ENCODE data around the gene ASIC5.

ASIC5 gene

DNA sequence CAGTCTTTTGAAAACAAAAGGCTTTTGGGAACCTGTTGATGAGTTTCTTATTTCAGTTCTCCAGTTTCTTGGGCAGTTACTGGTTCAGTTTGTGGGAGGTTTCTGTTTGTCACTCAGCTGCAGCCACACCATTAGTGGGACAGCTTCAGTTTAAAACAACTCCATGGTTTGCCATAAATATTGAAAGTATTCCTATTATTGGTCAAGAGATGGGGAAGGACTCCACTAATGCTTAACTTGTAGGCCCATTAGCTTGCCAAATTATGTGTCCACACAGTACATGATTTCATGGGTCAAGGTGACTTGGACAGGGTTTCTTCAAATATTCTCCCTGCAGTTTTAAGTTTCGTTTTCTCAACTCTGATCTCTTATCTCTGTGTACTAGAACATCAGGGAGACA is 15.5 kb upstream of the ASIC5 start:
- DNase-seq (ENCODE audit: low read depth): no peak

- no peak for DNase-seq (ENCODE audit: low read depth)
These were observed 13.7 kb upstream of the ASIC5 start for GRCh38 chr4:155879767-155880166.

- no peak for DNase-seq (ENCODE audit: low read depth)
These were observed 12.5 kb upstream of the ASIC5 start for GRCh38 chr4:155878611-155879010.

GRCh38 chr4:155877971-155878370 is 11.9 kb upstream of the ASIC5 start:
- DNase-seq (ENCODE audit: low read depth): no peak

DNA sequence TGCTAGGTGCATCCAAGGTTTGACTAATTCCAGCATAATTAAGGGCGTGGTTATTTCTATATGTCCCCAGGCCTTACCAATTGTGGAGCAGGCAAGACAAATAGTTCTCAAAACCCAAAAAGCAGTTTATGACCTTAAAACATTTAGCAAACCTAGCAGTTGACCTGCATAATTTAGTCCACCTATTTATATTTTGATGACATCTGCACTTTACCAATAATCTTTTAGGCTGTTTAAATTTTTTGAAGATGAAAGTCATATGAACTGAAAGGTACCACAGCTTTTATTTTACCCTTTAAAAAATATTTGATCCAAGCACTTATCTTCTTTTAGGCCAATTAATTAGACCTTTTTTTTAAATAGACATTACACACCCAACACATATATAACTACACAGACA is 9.8 kb upstream of the ASIC5 start:
- no peak for DNase-seq (ENCODE audit: low read depth)

DNA sequence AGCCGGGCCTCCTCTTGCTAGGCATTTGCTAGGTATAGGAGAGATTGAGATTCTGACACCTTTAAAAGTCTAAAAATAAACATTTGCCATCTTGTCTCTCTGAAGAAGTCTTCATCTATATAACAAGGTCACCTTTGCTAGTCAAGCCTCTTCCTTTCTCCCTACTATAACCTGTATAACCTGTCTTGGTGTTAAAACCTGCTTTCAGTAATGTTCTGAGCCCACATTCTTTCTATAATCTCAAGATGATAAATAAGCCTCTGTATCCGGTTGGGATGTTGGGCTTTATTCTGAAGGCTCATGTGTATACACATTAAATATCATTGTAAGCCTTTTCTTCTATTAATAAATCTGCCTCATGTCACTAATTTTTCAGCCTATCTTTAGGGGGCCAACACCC is 10.2 kb downstream of the ASIC5 start:
- DNase-seq (ENCODE audit: low read depth): no peak

DNA sequence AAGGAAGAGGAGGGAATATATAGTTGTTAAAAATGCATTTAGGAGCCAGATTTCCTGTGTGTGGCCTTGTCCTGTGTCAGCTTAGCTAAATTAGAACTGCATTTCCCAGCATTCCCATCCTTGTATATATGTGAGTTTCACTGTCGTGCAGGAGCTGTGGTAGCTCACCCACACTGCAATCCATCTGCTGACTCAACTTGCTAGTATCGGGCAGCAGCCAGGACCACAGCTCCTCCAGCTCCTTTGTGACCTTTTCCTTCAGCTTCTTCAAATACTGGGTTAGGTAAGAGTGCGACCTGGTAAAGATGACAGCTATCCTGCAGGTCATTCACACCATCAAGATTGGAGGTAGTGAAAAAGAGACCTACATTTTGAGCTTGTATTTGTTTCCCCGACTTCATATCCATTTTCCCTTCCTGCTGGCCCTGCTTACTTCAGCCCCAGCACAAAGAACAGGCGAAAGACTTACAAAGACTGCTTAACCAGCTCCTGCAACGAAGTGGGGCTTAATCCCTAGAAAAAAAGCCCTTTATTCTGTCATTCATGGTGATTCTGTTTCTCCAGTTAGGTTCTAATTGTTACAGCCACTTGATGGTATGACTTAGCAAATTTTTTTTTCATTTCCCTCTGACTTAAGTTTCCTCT is 11.4 kb downstream of the ASIC5 start:
- no peak for DNase-seq (ENCODE audit: low read depth)

DNA sequence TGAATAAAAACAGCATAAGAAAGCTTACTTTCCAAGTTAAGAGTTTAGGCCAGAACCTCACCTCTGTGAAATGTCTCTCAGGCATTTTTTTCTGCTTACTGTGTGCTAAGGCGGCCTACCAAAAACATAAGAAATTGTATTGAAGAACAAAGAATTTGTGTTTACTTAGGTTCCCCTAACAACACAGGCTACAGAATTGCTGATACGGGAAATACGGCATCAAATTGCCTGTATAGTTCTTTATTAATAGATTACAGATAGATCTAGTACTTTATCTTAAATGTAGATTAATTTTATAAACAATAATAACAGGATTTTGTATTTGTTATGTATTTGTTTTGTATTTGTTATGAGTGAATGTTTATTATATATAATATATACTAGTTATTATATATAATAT is 12.9 kb downstream of the ASIC5 start:
- DNase-seq (ENCODE audit: low read depth): no peak

GRCh38 chr4:155849042-155849441 is 17.0 kb downstream of the ASIC5 start:
- no peak for DNase-seq (ENCODE audit: low read depth)

GRCh38 chr4:155846929-155847328 is 19.1 kb downstream of the ASIC5 start:
- no peak for DNase-seq (ENCODE audit: low read depth)

- DNase-seq (ENCODE audit: low read depth): no peak
These were observed 24.0 kb downstream of the ASIC5 start for GRCh38 chr4:155842080-155842479.

DNA sequence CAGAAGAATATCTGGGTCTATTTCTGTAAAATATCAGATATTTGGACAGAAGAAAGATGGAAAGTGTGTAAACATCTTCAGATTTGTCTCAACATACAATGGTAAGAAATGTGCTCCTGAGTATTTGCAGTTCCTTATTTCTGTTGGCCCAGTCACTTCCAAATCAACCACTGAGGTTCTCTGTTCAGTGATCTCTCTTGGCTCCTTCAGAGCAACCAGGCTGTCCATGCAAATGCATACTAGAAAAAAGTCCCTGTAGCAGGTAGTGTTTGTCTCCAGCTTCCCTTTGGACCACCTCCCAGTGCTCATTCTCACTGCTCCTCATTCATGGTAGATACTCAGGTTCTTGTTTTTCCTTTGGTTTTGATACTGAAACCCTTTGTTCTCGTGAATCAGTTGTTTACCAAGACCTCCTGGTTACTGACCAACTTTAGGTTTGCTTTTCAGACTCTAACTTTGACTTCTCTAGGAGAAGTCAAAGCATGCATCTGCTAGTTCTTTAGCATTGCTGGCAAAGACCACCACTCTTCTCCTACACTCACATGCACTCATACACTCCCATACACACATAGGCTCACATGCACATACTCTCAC is 28.8 kb downstream of the ASIC5 start:
- no peak for DNase-seq (ENCODE audit: low read depth)

DNA sequence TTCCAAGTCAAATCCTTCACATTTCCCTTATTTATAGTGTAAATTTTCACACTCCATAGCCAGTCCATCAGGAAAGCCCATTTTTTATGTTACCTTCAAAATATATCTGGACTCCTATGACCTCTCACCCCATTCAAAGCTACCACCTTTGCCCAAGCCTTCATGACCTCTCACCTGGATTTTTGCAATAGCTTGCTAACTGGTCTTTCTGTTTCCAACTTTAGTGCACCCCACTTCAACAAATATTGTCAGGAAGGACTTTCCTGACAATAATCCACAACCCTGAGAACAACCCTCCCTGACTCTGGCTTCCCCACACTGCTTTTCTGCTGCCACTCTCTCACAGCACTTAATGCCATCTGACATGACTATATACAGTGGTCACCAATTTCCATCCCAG is 33.4 kb downstream of the ASIC5 start:
- no peak for DNase-seq (ENCODE audit: low read depth)

- no peak for DNase-seq (ENCODE audit: low read depth)
These were observed 37.4 kb downstream of the ASIC5 start for GRCh38 chr4:155828628-155829027.

GRCh38 chr4:155822572-155822971 is 43.5 kb downstream of the ASIC5 start:
- no peak for DNase-seq (ENCODE audit: low read depth)

DNA sequence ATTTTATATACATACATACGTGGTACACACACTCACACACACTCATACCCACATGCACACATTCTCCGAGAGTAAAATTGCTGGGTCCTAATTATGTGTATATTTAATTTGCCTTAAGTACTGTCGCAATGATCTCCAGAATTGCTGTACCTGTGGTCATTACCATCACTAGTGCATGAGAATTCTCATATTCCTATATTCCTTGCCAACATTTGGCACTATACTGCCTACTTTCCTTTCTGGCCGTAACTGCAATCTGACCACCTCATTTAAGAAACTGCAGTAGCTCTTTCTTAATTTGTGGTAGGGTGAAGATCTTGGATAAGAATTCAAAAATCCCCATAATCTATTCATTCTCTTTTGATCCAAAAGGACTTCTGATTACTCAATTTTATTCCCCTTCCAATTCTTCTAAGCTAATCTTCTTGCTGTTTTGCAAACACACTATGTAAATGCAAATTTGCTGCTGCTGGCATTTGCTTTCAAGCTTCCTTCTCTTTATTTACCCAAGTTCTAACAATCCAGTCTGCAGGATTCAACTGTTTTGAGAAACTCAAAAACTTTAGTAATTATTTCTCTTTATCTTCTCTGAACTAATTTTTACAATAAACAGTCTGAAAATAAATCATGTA is 45.1 kb downstream of the ASIC5 start:
- DNase-seq (ENCODE audit: low read depth): no peak

GRCh38 chr4:155819066-155819465 is 47.0 kb downstream of the ASIC5 start:
- DNase-seq (ENCODE audit: low read depth): no peak

- no peak for DNase-seq (ENCODE audit: low read depth)
These were observed 47.4 kb downstream of the ASIC5 start for GRCh38 chr4:155818639-155819038.

DNA sequence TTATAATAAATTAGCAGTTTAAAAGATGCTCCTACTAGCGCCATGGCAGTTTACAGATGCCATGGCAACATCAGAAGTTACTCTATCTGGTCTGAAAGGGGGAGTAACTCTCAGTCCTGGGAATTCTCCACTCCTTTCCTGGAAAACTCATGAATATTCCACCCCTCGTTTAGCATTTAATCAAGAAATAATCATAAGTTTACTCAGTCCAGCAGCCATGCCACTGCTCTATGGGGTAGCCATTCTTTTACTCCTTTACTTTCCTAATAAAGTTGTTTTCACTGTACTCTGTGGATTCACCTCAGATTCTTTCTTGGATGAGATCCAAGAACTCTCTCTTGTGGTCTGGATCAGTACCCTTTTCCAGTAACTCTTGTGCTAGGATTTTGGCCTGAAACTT is 55.0 kb downstream of the ASIC5 start:
- DNase-seq (ENCODE audit: low read depth): no peak

DNA sequence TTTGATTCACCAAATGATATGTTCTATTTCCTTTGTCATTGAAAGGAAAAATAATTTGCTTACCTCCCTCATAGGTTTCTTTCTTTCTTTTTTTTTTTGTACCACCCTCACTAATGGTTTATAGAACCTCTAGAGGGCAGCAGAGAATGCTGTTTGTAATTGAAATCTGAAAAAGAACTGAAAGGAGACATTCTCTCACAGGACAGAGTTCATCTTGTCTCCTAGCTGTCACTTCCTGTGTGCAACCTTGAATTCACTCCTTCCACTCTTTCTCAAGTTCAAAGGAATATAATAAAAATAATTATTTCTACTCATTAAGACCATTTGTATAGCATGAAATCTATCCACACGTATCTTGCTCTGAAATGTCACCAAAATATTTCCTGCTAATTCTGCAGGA is 56.2 kb downstream of the ASIC5 start:
- DNase-seq (ENCODE audit: low read depth): no peak

GRCh38 chr4:155807021-155807420 is 59.1 kb downstream of the ASIC5 start:
- DNase-seq (ENCODE audit: low read depth): no peak

- DNase-seq (ENCODE audit: low read depth): no peak
These were observed 61.1 kb downstream of the ASIC5 start for GRCh38 chr4:155805016-155805415.

DNA sequence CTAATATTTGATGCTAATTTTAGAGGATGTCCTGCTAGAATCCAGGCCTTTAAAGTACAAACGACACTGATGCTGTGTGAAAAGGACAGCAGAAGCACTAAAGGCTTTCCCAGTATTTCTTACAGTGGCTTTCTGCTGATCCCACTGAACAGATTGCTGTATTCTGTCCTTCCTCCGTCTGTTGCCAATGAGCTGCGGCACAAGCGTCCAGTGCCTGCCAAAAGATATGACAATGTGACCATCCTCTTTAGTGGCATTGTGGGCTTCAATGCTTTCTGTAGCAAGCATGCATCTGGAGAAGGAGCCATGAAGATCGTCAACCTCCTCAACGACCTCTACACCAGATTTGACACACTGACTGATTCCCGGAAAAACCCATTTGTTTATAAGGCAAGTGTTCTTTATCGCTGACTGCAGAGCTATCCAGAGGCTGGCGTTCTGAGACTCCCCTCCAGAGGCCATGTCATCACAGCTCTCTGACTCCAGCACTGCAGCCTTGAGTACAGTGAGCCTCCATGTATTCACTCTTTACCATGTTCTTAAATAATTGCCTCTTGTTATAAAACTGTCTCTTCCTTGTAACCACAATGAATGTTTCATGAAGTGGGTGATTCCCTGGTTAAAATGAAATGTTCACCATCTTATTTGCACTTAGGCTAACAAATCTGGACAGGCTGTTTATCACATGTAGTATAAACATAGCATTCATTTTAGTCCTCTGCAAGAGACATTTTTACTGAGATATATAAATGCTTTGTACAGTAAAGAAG is 63.7 kb downstream of the ASIC5 start:
- no peak for DNase-seq (ENCODE audit: low read depth)

Data from T follicular helper cell (primary cell).